ENCODE data around the gene PKDREJ.

DNA sequence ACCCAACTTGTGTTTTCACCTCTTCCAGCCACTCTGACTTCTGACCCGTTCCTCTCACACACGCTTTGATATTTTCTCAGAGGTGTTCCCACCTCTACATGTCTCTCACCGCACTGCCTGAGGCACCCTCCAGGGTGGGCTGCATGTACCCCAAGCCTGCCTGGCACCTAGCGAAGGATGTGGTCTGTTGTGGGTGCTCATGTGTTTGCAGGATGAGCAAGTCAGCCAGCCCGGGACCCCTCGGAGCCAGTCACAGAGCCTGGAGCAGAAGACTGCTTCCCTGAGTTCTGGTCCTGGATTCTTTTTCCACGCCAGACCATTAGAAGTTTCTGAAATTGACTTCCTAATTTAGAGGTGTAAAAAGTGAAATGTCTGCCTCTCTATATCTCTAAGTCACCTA lies 37.3 kb upstream of the PKDREJ start:
- TF ChIP-seq CTCF (conservative IDR thresholded peaks at IDR 0.05; ENCODE audit: low read length) = no peak
- TF ChIP-seq EZH2phosphoT487 (IDR thresholded peaks at IDR 0.05; ENCODE audit: borderline replicate concordance, low read depth, low read length) = no peak
